Measurements from ENCODE around the gene TOX3. TPM values are rescaled to one million over a fixed set of nuclear protein-coding genes. Genes with fewer than 3 reads are reported as not detected.

The TOX3 gene
- polyA plus RNA-seq, 1 donor from 2014 or later, result 2.3 TPM

DNA sequence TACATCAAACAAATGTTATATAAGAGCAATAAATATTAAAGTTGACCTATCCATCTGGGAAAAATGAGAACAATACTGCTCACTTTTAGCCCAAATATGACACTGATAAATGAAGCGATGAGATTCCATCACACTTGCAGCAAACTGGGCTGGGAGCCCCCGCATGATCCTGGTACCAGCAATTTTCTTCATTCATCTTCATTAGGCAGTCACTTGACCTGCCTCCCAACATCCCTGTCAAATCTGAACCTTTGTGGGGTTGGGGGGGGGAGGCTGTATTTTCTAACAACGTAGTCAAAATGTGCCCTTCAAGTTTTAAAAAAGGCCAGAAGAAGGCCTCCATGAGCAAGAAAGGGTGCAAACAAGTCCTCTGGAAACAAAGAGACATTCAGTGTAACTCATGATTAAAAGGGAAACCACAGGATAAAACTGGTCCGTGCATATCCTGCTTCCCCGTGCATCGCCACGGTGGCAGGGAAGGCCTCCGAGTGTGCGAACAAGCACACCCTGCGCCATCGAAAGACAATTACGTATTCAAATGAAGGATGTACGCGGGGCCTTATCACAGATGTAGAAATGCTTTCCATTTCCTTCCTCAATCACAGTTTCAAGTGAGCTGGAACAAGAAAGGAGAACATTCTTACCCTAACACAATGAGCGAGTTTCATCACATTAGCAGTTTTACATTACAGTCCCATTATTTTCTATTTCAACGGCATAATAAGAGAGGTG is 48.4 kb downstream of the TOX3 start:
- Histone ChIP-seq H3F3A (ENCODE audit: insufficient read depth, low read length, poor library complexity, severe bottlenecking) (no peaks in the 10 kb centered on the region), H3K79me2 (replicated peaks; ENCODE audit: insufficient read depth, low read length) (peaks cover 89% of the 10 kb centered on the region), H3K9me3 (ENCODE audit: low read length) (no peaks in the 10 kb centered on the region), H2AFZ (ENCODE audit: low read depth, low read length) (no peak overlapping the region), H3K27me3 (ENCODE audit: insufficient read depth, low read depth, low read length) (no peaks in the 10 kb centered on the region), H3K9me2 (ENCODE audit: insufficient read depth, low read length) (no peaks in the 10 kb centered on the region), H3K27ac (ENCODE audit: low read length) (no peak overlapping the region), H3K4me2 (ENCODE audit: low read length) (no peak overlapping the region), H4K20me1 (ENCODE audit: insufficient read depth) (no peaks in the 10 kb centered on the region), H3K36me3 (ENCODE audit: insufficient read depth, low read length) (no peaks in the 10 kb centered on the region), H3K9ac (ENCODE audit: low read length) (no peak overlapping the region), H3K4me3 (ENCODE audit: low read length) (peak overlapping the region; percentile 24)
- TF ChIP-seq, protein P1, sequence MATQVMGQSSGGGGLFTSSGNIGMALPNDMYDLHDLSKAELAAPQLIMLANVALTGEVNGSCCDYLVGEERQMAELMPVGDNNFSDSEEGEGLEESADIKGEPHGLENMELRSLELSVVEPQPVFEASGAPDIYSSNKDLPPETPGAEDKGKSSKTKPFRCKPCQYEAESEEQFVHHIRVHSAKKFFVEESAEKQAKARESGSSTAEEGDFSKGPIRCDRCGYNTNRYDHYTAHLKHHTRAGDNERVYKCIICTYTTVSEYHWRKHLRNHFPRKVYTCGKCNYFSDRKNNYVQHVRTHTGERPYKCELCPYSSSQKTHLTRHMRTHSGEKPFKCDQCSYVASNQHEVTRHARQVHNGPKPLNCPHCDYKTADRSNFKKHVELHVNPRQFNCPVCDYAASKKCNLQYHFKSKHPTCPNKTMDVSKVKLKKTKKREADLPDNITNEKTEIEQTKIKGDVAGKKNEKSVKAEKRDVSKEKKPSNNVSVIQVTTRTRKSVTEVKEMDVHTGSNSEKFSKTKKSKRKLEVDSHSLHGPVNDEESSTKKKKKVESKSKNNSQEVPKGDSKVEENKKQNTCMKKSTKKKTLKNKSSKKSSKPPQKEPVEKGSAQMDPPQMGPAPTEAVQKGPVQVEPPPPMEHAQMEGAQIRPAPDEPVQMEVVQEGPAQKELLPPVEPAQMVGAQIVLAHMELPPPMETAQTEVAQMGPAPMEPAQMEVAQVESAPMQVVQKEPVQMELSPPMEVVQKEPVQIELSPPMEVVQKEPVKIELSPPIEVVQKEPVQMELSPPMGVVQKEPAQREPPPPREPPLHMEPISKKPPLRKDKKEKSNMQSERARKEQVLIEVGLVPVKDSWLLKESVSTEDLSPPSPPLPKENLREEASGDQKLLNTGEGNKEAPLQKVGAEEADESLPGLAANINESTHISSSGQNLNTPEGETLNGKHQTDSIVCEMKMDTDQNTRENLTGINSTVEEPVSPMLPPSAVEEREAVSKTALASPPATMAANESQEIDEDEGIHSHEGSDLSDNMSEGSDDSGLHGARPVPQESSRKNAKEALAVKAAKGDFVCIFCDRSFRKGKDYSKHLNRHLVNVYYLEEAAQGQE (IDR thresholded peaks at IDR 0.05; ENCODE audit: borderline replicate concordance), result no peak
- no peak for TF ChIP-seq RAD21 (conservative IDR thresholded peaks at IDR 0.05)
- no peak for TF ChIP-seq MXI1 (conservative IDR thresholded peaks at IDR 0.05; ENCODE audit: poor library complexity, severe bottlenecking)
- no peak for TF ChIP-seq CTCF (IDR thresholded peaks at IDR 0.05; ENCODE audit: poor library complexity, severe bottlenecking)
- TF ChIP-seq POLR2AphosphoS5 (IDR thresholded peaks at IDR 0.05), result no peak

- H4K20me1 ChIP-seq (ENCODE audit: insufficient read depth), result no peaks in the 10 kb centered on the region
These were observed 49.7 kb downstream of the TOX3 start for GRCh38 chr16:52497067-52497816.

More at GRCh38 chr16:52497067-52497816, 49.7 kb downstream of the TOX3 start:
- Histone ChIP-seq H2AFZ (ENCODE audit: low read depth, low read length) (no peak overlapping the region), H3F3A (ENCODE audit: insufficient read depth, low read length, poor library complexity, severe bottlenecking) (no peaks in the 10 kb centered on the region), H3K9ac (ENCODE audit: low read length) (no peak overlapping the region), H3K79me2 (replicated peaks; ENCODE audit: insufficient read depth, low read length) (peaks cover 85% of the 10 kb centered on the region), H3K9me2 (ENCODE audit: insufficient read depth, low read length) (no peaks in the 10 kb centered on the region), H3K27me3 (ENCODE audit: insufficient read depth, low read depth, low read length) (no peaks in the 10 kb centered on the region), H3K9me3 (ENCODE audit: low read length) (no peaks in the 10 kb centered on the region), H3K27ac (ENCODE audit: low read length) (no peak overlapping the region), H3K36me3 (ENCODE audit: insufficient read depth, low read length) (no peaks in the 10 kb centered on the region), H3K4me2 (ENCODE audit: low read length) (no peak overlapping the region), H3K4me3 (ENCODE audit: low read length) (no peak overlapping the region)
- TF ChIP-seq POLR2AphosphoS5 (IDR thresholded peaks at IDR 0.05), result no peak
- TF ChIP-seq, protein P1 (IDR thresholded peaks at IDR 0.05; ENCODE audit: borderline replicate concordance), result no peak
- TF ChIP-seq CTCF (IDR thresholded peaks at IDR 0.05; ENCODE audit: poor library complexity, severe bottlenecking), result no peak
- TF ChIP-seq EP300 (conservative IDR thresholded peaks at IDR 0.05; ENCODE audit: poor library complexity, severe bottlenecking), result no peak
- no peak for TF ChIP-seq RAD21 (conservative IDR thresholded peaks at IDR 0.05)
- no peak for TF ChIP-seq MXI1 (conservative IDR thresholded peaks at IDR 0.05; ENCODE audit: poor library complexity, severe bottlenecking)
- TF ChIP-seq SMC3 (conservative IDR thresholded peaks at IDR 0.05; ENCODE audit: poor library complexity), result no peak
- no peak for TF ChIP-seq TAF1 (IDR thresholded peaks at IDR 0.05; ENCODE audit: low read depth)
- no peak for TF ChIP-seq EZH2 (IDR thresholded peaks at IDR 0.05; ENCODE audit: borderline replicate concordance, insufficient read depth, low read length, poor library complexity, severe bottlenecking)
